Thyroid gland (tissue), 4 donors: ENCODE results near the gene NDUFC1.

ENCODE experiments used
- POLR2A ChIP-seq, 2 donors: fragments of 450-650 bp; IDR thresholded peaks; one replicate each; pipeline ENCODE4 v1.6.1; 2017; ENCODE audit warnings: antibody characterized with exemption in 2 of 2, mild to moderate bottlenecking in 2 of 2, moderate library complexity in 1 of 2
- TF ChIP-seq, protein P1 (sequence below), 6 experiments: fragments of 200-600 bp in 3 of 6; fragments of 450-650 bp in 3 of 6; sonication (generic) in 3 of 6; IDR thresholded peaks; one replicate each; pipeline ENCODE4 v1.5.1; 2016 to 2019; ENCODE audit warnings: antibody characterized with exemption in 6 of 6, mild to moderate bottlenecking in 2 of 6, inconsistent platforms in 1 of 6, moderate library complexity in 1 of 6

DNA sequence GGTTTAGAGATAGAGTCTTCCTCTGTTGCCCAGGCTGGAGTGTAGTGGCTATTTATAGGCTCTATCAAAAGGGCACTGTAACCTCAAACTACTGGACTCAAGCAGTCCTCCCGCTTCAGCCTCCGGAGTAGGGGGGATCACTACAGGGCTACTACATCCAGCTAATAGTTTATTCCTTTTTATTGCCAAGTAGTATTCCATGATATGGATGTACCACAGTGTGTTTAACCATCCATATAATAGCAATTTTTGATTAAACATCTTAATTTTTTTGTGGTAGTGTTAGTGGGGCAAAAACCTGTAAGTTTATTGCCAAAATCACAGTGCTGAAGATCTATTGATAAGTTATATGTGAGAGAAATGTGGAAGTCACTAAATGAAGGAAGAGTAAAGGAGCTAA, 2.6 kb upstream of the NDUFC1 start:
- TF ChIP-seq, protein P1, sequence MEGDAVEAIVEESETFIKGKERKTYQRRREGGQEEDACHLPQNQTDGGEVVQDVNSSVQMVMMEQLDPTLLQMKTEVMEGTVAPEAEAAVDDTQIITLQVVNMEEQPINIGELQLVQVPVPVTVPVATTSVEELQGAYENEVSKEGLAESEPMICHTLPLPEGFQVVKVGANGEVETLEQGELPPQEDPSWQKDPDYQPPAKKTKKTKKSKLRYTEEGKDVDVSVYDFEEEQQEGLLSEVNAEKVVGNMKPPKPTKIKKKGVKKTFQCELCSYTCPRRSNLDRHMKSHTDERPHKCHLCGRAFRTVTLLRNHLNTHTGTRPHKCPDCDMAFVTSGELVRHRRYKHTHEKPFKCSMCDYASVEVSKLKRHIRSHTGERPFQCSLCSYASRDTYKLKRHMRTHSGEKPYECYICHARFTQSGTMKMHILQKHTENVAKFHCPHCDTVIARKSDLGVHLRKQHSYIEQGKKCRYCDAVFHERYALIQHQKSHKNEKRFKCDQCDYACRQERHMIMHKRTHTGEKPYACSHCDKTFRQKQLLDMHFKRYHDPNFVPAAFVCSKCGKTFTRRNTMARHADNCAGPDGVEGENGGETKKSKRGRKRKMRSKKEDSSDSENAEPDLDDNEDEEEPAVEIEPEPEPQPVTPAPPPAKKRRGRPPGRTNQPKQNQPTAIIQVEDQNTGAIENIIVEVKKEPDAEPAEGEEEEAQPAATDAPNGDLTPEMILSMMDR (IDR thresholded peaks at IDR 0.05), result no peak
- TF ChIP-seq POLR2A (IDR thresholded peaks at IDR 0.05), result no peak
